D721Med (cell line): Measurements from ENCODE around the gene GOLT1A.

Source experiments
- DNase-seq: peaks from one replicate; pipeline ENCODE4 v3.0.0; 2011; ENCODE audit warnings: low spot score; ENCODE audit not compliant: insufficient read length
- FAIRE-seq: peaks from 2 replicates; lab custom pipeline; 2011; peaks lifted over from hg19 to GRCh38; lab: Jason Lieb, UNC
- CTCF ChIP-seq: IDR thresholded peaks from 2 replicates; pipeline ENCODE4 v1.5.1; 2012; ENCODE audit warnings: mild to moderate bottlenecking, control low read depth; ENCODE audit not compliant: insufficient read depth; ENCODE audit errors: missing control alignments

The GOLT1A gene

GRCh38 chr1:204205486-204205885 is 8.3 kb downstream of the GOLT1A start:
- TF ChIP-seq CTCF, result no peak

GRCh38 chr1:204204944-204205343 is 8.8 kb downstream of the GOLT1A start:
- no peak for DNase-seq
- no peak for FAIRE-seq

More at GRCh38 chr1:204205486-204205885, 8.3 kb downstream of the GOLT1A start:
- no peak for DNase-seq
- peak; percentile 95 for FAIRE-seq

GRCh38 chr1:204203206-204203767 is 10.5 kb downstream of the GOLT1A start:
- DNase-seq (no peak), FAIRE-seq (no peak)
- no peak for TF ChIP-seq CTCF

More at GRCh38 chr1:204204944-204205343, 8.8 kb downstream of the GOLT1A start:
- TF ChIP-seq CTCF, result no peak

GRCh38 chr1:204202481-204202880 is 11.3 kb downstream of the GOLT1A start:
- TF ChIP-seq CTCF, result no peak
- DNase-seq (no peak), FAIRE-seq (no peak)

GRCh38 chr1:204201348-204202040 is 12.3 kb downstream of the GOLT1A start:
- FAIRE-seq, result no peak
- DNase-seq, result no peak
- TF ChIP-seq CTCF, result no peak

- FAIRE-seq (no peak), DNase-seq (no peak)
- no peak for TF ChIP-seq CTCF
These were observed 14.2 kb downstream of the GOLT1A start for GRCh38 chr1:204199579-204199978.
